Liver (tissue), 9 donors: ENCODE measurements around the gene SPATS2L. TPM values are rescaled to one million over a fixed set of nuclear protein-coding genes. Genes with fewer than 3 reads are reported as not detected.

Experiments used
- DNase-seq: peaks from one replicate; pipeline ENCODE4 v3.0.0-alpha.2; 2017; ENCODE audit warnings: low spot score
- H3K27ac ChIP-seq, 2 donors: one replicate each; pipeline ENCODE4 v1.7.0; 2013; ENCODE audit warnings: inconsistent platforms in 2 of 2, low read length in 2 of 2, control low read depth in 1 of 2, low read depth in 1 of 2, mild to moderate bottlenecking in 1 of 2
- H3K27me3 ChIP-seq, 4 donors: one replicate each; pipeline versions ENCODE4 v1.6.1 to v1.7.0; 2013; ENCODE audit warnings: low read length in 3 of 4, inconsistent platforms in 1 of 4, mild to moderate bottlenecking in 1 of 4, moderate library complexity in 1 of 4; ENCODE audit not compliant: control insufficient read depth in 4 of 4, insufficient read depth in 4 of 4
- H3K36me3 ChIP-seq, 4 donors: one replicate each; pipeline versions ENCODE4 v1.6.1 to v1.7.0; 2013; ENCODE audit warnings: low read length in 3 of 4, mild to moderate bottlenecking in 3 of 4, low read depth in 1 of 4, moderate library complexity in 1 of 4; ENCODE audit not compliant: control insufficient read depth in 4 of 4, insufficient read depth in 3 of 4
- H3K4me1 ChIP-seq, 4 donors: one replicate each; pipeline versions ENCODE4 v1.6.1 to v1.7.0; 2013; ENCODE audit warnings: low read length in 3 of 4, mild to moderate bottlenecking in 3 of 4, moderate library complexity in 1 of 4; ENCODE audit not compliant: control insufficient read depth in 4 of 4, insufficient read depth in 4 of 4
- H3K4me3 ChIP-seq, 3 donors: one replicate each; pipeline versions ENCODE4 v1.6.1 to v1.7.0; 2013; ENCODE audit warnings: low read length in 3 of 3, control low read depth in 1 of 3, low read depth in 1 of 3, mild to moderate bottlenecking in 1 of 3
- H3K9ac ChIP-seq, 2 donors: one replicate each; pipeline ENCODE4 v1.7.0; 2013; ENCODE audit warnings: low read length in 2 of 2, mild to moderate bottlenecking in 2 of 2, moderate library complexity in 2 of 2, control low read depth in 1 of 2, low read depth in 1 of 2
- H3K9me3 ChIP-seq, 4 donors: one replicate each; pipeline versions ENCODE4 v1.6.1 to v1.7.0; 2013; ENCODE audit warnings: low read length in 3 of 4; ENCODE audit not compliant: control insufficient read depth in 4 of 4
- EGR1 ChIP-seq, 2 donors: IDR thresholded peaks; 2 replicates each; pipeline ENCODE4 v1.6.1; 2016 to 2018; ENCODE audit warnings: antibody characterized with exemption in 2 of 2, low read depth in 2 of 2
- FOXA1 ChIP-seq: IDR thresholded peaks from 2 replicates; pipeline ENCODE4 v1.6.1; 2016; ENCODE audit warnings: antibody characterized with exemption
- FOXA2 ChIP-seq: IDR thresholded peaks from 2 replicates; pipeline ENCODE4 v1.6.1; 2016; ENCODE audit warnings: antibody characterized with exemption
- GABPA ChIP-seq, 2 donors: IDR thresholded peaks in 1 of 2; conservative IDR thresholded peaks in 1 of 2; 2 replicates each; pipeline ENCODE4 v1.6.1; 2016; ENCODE audit warnings: antibody characterized with exemption in 2 of 2, mild to moderate bottlenecking in 1 of 2, moderate library complexity in 1 of 2
- HNF4A ChIP-seq, 2 donors: conservative IDR thresholded peaks; 2 replicates each; pipeline ENCODE4 v1.6.1; 2016; ENCODE audit warnings: antibody characterized with exemption in 2 of 2, mild to moderate bottlenecking in 2 of 2
- HNF4G ChIP-seq: IDR thresholded peaks from 2 replicates; pipeline ENCODE4 v1.6.1; 2016; ENCODE audit warnings: antibody characterized with exemption
- JUND ChIP-seq, 2 donors: IDR thresholded peaks; 2 replicates each; pipeline ENCODE4 v1.6.1; 2016; ENCODE audit warnings: antibody characterized with exemption in 2 of 2
- NR2F2 ChIP-seq: IDR thresholded peaks from 2 replicates; pipeline ENCODE4 v1.6.1; 2016; ENCODE audit warnings: antibody characterized with exemption
- RAD21 ChIP-seq, 2 donors: IDR thresholded peaks; 2 replicates each; pipeline ENCODE4 v1.6.1; 2016; ENCODE audit warnings: antibody characterized with exemption in 2 of 2, mild to moderate bottlenecking in 2 of 2
- RXRA ChIP-seq, 2 donors: IDR thresholded peaks; 2 replicates each; pipeline ENCODE4 v1.6.1; 2017 to 2018; ENCODE audit warnings: antibody characterized with exemption in 2 of 2, mild to moderate bottlenecking in 1 of 2
- SP1 ChIP-seq: IDR thresholded peaks from 2 replicates; pipeline ENCODE4 v1.6.1; 2018; ENCODE audit warnings: antibody characterized with exemption, mild to moderate bottlenecking
- TAF1 ChIP-seq: conservative IDR thresholded peaks from 2 replicates; pipeline ENCODE4 v1.6.1; 2016; ENCODE audit warnings: antibody characterized with exemption, mild to moderate bottlenecking
- YY1 ChIP-seq: IDR thresholded peaks from 2 replicates; pipeline ENCODE4 v1.6.1; 2016; ENCODE audit warnings: antibody characterized with exemption, mild to moderate bottlenecking
- WGBS: extraction: QIAGEN DNeasy Blood & Tissue Kit; methylation state at CpG from one replicate; pipeline ENCODE4 v1.1.7; 2013; 5-methylcytosine and 5-hydroxymethylcytosine counted together
- polyA plus RNA-seq, 2 donors: library from polyadenylated mRNA; stranded (reverse) in 1 of 2; unstranded in 1 of 2; fragments of 200-250 nt in 1 of 2; fragments of >200 nt in 1 of 2; fragmentation: Nextera tagmentation in 1 of 2; extraction: Ambion mirVana in 1 of 2; gene quantifications; one replicate each; pipeline versions ENCODE4 v1.2.1 to v1.2.3, GENCODE V29; 2013 to 2015
- total RNA-seq, 2 donors: library from RNA; depleted of rRNA; stranded (reverse); fragments of >200 nt; gene quantifications; one replicate each; pipeline ENCODE4 v1.2.3, GENCODE V29; 2014
- TF ChIP-seq, protein P1 (sequence below): IDR thresholded peaks from 2 replicates; pipeline ENCODE4 v1.6.1; 2016; ENCODE audit warnings: antibody characterized with exemption
- TF ChIP-seq, protein P2 (sequence below): IDR thresholded peaks from 2 replicates; pipeline ENCODE4 v1.6.1; 2016; ENCODE audit warnings: antibody characterized with exemption
- TF ChIP-seq, protein P3 (sequence below): IDR thresholded peaks from 2 replicates; pipeline ENCODE4 v1.6.1; 2016; ENCODE audit warnings: antibody characterized with exemption
- donor health status: healthy.
- donor health status: healthy.
- donor health status: healthy.
- donor health status: healthy.
- donor health status: healthy.

Gene SPATS2L
- total and polyA plus RNA-seq, 4 donors = 31.4 to 49.9 (median 42.4) TPM

DNA sequence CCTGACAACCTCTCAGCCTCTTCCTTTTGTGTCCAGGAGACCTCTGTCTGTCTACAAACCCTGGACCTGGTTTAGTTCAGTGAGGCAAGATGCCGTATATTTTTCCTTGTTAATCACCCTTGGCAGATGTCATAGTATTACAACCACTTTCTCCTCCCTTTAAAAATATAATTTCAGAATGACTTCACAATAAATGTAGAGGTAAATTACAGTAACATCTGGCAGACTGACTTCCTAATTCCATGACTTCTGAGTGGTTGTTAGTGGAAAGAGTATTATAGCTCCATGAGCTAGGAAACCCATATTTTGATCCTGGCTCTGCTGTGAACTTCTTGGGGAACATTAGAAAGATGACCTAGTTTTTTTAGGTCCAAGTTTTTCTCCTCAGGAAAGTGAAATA lies 39.5 kb downstream of the SPATS2L start (continued):
- TF ChIP-seq, protein P1, sequence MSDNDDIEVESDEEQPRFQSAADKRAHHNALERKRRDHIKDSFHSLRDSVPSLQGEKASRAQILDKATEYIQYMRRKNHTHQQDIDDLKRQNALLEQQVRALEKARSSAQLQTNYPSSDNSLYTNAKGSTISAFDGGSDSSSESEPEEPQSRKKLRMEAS = no peak
- no peak for TF ChIP-seq EGR1 (IDR thresholded peaks at IDR 0.05; ENCODE audit: low read depth in 2 of 2)
- no peak for TF ChIP-seq JUND (IDR thresholded peaks at IDR 0.05)
- no peak for TF ChIP-seq HNF4G
- TF ChIP-seq, protein P2, sequence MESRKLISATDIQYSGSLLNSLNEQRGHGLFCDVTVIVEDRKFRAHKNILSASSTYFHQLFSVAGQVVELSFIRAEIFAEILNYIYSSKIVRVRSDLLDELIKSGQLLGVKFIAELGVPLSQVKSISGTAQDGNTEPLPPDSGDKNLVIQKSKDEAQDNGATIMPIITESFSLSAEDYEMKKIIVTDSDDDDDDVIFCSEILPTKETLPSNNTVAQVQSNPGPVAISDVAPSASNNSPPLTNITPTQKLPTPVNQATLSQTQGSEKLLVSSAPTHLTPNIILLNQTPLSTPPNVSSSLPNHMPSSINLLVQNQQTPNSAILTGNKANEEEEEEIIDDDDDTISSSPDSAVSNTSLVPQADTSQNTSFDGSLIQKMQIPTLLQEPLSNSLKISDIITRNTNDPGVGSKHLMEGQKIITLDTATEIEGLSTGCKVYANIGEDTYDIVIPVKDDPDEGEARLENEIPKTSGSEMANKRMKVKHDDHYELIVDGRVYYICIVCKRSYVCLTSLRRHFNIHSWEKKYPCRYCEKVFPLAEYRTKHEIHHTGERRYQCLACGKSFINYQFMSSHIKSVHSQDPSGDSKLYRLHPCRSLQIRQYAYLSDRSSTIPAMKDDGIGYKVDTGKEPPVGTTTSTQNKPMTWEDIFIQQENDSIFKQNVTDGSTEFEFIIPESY = no peak
- no peak for TF ChIP-seq TAF1

DNA sequence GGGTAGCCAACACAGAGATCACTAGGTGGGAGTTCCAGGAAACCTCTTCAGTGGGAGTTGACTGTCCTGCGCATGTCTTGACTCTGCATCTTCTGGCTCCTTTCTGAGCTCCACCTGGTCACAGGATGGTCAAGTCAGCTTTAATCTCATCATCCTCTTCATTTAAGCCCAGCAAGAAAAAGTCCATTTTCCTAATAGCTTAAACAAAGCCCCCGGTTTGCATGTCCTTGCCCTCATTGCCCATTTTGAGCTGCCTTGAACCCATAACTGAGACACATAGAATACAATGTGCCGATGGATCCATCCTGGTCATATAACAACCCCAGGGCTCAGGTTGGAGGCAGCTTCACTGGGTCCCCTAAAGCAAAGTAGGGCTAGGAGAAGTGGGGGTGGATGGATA lies 40.8 kb downstream of the SPATS2L start:
- H3K27ac ChIP-seq = no peak overlapping the region
- H3K4me1 ChIP-seq = peaks cover 0 to 9% (median 4%) of the 10 kb centered on the region in 4 donors
- no peaks in the 10 kb centered on the region for H3K27me3 ChIP-seq
- no peaks in the 10 kb centered on the region for H3K36me3 ChIP-seq
- no peak for DNase-seq
- no peaks in the 10 kb centered on the region for H3K9me3 ChIP-seq
- H3K4me3 ChIP-seq = no peak overlapping the region
- H3K9ac ChIP-seq = no peak overlapping the region
- TF ChIP-seq NR2F2 = no peak
- WGBS = 100% methylated on average over 3 of the region's 3 CpGs

DNA sequence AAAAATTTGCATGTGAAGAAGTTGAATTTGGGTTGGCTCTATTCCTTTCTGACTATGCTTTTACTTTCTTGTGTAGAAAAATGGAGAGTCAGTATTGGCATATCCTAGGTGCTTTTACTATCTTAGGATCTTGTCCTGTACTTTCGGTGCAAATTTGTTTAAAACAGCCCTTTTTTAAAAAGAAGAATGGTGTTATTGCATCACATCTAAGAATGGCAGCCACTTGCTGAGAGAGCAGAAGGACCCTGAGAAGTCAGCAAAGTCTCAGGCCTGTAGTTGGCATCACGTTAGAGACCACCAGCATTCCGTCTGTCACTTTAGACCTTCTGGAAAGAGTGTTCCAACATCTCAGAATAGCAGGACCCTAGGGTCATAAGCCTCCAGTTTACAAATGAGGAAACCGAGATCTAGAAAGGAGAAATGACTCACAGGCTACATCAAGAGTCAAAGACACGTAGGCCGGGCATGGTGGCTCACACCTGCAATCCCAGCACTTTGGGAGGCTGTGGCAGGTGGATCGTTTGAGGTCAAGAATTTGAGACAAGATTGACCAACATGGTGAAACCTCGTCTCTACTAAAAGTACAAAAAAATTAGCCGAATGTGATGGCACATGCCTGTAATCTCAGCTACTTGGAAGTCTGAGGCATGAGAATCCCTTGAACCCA lies 42.5 kb downstream of the SPATS2L start:
- no peak overlapping the region for H3K4me3 ChIP-seq
- no peaks in the 10 kb centered on the region for H3K9me3 ChIP-seq
- WGBS = 92% methylated on average over 9 of the region's 9 CpGs
- DNase-seq = no peak
- H3K4me1 ChIP-seq = peaks cover 0 to 12% (median 4%) of the 10 kb centered on the region in 4 donors
- H3K27me3 ChIP-seq = no peaks in the 10 kb centered on the region
- no peak for TF ChIP-seq GABPA (IDR thresholded peaks at IDR 0.05 in 1 of 2, conservative IDR thresholded peaks at IDR 0.05 in 1 of 2)
- TF ChIP-seq HNF4A (conservative IDR thresholded peaks at IDR 0.05) = no peak
- TF ChIP-seq, protein P3, sequence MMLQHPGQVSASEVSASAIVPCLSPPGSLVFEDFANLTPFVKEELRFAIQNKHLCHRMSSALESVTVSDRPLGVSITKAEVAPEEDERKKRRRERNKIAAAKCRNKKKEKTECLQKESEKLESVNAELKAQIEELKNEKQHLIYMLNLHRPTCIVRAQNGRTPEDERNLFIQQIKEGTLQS = no peak
- TF ChIP-seq NR2F2 = no peak
- TF ChIP-seq JUND (IDR thresholded peaks at IDR 0.05) = no peak
- no peak for TF ChIP-seq FOXA1
- TF ChIP-seq EGR1 (IDR thresholded peaks at IDR 0.05; ENCODE audit: low read depth in 2 of 2) = no peak
- TF ChIP-seq HNF4G = no peak
- TF ChIP-seq TAF1 = no peak
- no peak for TF ChIP-seq RXRA (IDR thresholded peaks at IDR 0.05)
- no peak for TF ChIP-seq YY1
- TF ChIP-seq SP1 = no peak
- TF ChIP-seq, protein P1 = no peak
- TF ChIP-seq, protein P2 = no peak
- no peak for TF ChIP-seq FOXA2
- TF ChIP-seq RAD21 (IDR thresholded peaks at IDR 0.05) = no peak
- no peaks in the 10 kb centered on the region for H3K36me3 ChIP-seq
- no peak overlapping the region for H3K9ac ChIP-seq
- H3K27ac ChIP-seq = no peak overlapping the region
